PC-3 (cell line): ENCODE results near the gene SFT2D2. TPM values are rescaled to one million over a fixed set of nuclear protein-coding genes. Genes with fewer than 3 reads are reported as not detected.
"Not testable (repeated sequence)": the region's sequence is repeated elsewhere in the genome, so short reads cannot be mapped to it uniquely, and the experiment has no call there.

ENCODE experiments used
- ATAC-seq: fragments of 200-7000 bp; cut with Tn5 transposase; 2 replicates; pipeline ENCODE4 v1.9.1; 2020; ENCODE audit warnings: mild to moderate bottlenecking, moderate library complexity
- BruUV-seq: library from RNA; stranded (reverse); fragments of 400-500 nt; replicated peaks from 2 replicates; lab custom pipeline; 2021; lab: Mats Ljungman, UMichigan
- CTCF ChIA-PET: fragments of 300-600 bp; sonication (Branson Sonifier 250); formaldehyde crosslinking; loops from one replicate; lab custom pipeline; 2022; ENCODE audit warnings: antibody characterized with exemption; lab: Charles Lee
- POLR2A ChIA-PET: fragments of 300-600 bp; sonication (Branson Sonifier 250); formaldehyde crosslinking; loops from one replicate; lab custom pipeline; 2022; ENCODE audit warnings: antibody characterized with exemption; ENCODE audit not compliant: unreplicated experiment; lab: Charles Lee
- DNase-seq: peaks from one replicate; pipeline ENCODE4 v3.0.0-alpha.2; 2015
- H2AFZ ChIP-seq: fragments of 300-600 bp; sonication (generic); 2 replicates; pipeline ENCODE4 v1.6.0; 2016; ENCODE audit warnings: antibody characterized with exemption, low read length
- H3F3A ChIP-seq: fragments of 300-600 bp; sonication (generic); one replicate; pipeline ENCODE4 v1.6.0; 2017; ENCODE audit warnings: antibody characterized with exemption, low read length, control low read depth, mild to moderate bottlenecking; ENCODE audit not compliant: unreplicated experiment
- H3K27ac ChIP-seq: fragments of 300-600 bp; sonication (generic); 2 replicates; pipeline ENCODE4 v1.5.1; 2016; ENCODE audit warnings: mild to moderate bottlenecking, low read length
- H3K27me3 ChIP-seq: fragments of 300-600 bp; sonication (generic); 2 replicates; pipeline ENCODE4 v1.6.1; 2016; ENCODE audit warnings: low read length, mixed read lengths
- H3K36me3 ChIP-seq: fragments of 300-600 bp; sonication (generic); 2 replicates; pipeline ENCODE4 v1.6.1; 2016; ENCODE audit warnings: low read depth, mixed run types, low read length, mixed read lengths
- H3K4me1 ChIP-seq: fragments of 300-600 bp; sonication (generic); 2 replicates; pipeline ENCODE4 v1.5.1; 2016; ENCODE audit warnings: low read length; ENCODE audit not compliant: insufficient read depth
- H3K4me2 ChIP-seq: fragments of 300-600 bp; sonication (generic); 2 replicates; pipeline ENCODE4 v1.6.0; 2016; ENCODE audit warnings: low read length
- H3K4me3 ChIP-seq: fragments of 300-600 bp; sonication (generic); 2 replicates; pipeline ENCODE4 v1.5.1; 2016; ENCODE audit warnings: mild to moderate bottlenecking, low read length, mixed read lengths
- H3K79me2 ChIP-seq: fragments of 300-600 bp; sonication (generic); 2 replicates; pipeline ENCODE4 v1.6.1; 2017; ENCODE audit warnings: low read length, mixed read lengths
- H3K9ac ChIP-seq: fragments of 300-600 bp; sonication (generic); 2 replicates; pipeline ENCODE4 v1.6.0; 2016; ENCODE audit warnings: mild to moderate bottlenecking, low read length
- H3K9me2 ChIP-seq: fragments of 300-600 bp; sonication (generic); replicated peaks from 2 replicates; pipeline ENCODE4 v1.6.1; 2016; ENCODE audit warnings: mixed run types, low read length, mixed read lengths
- H3K9me3 ChIP-seq: fragments of 300-600 bp; sonication (generic); 2 replicates; pipeline ENCODE4 v1.6.1; 2016; ENCODE audit warnings: low read length, mixed read lengths
- H4K20me1 ChIP-seq: fragments of 300-600 bp; sonication (generic); 2 replicates; pipeline ENCODE4 v1.6.1; 2016; ENCODE audit warnings: low read length, mixed read lengths
- CTCF ChIP-seq: fragments of 300-600 bp; sonication (generic); conservative IDR thresholded peaks from 2 replicates; pipeline ENCODE4 v1.5.1; 2017; ENCODE audit warnings: antibody characterized with exemption, low read depth, mild to moderate bottlenecking, low read length
- EZH2 ChIP-seq: fragments of 300-600 bp; sonication (generic); IDR thresholded peaks from one replicate; pipeline ENCODE4 v1.6.1; 2017; ENCODE audit warnings: antibody characterized with exemption, mild to moderate bottlenecking, low read length; ENCODE audit not compliant: unreplicated experiment
- EZH2phosphoT487 ChIP-seq: fragments of 300-600 bp; sonication (generic); IDR thresholded peaks from 2 replicates; pipeline ENCODE4 v1.6.1; 2018; ENCODE audit warnings: mild to moderate bottlenecking, antibody characterized with exemption, low read length, borderline replicate concordance
- intact Hi-C: fragments of 100-400 bp; cut with micrococcal nuclease; formaldehyde crosslinking; loops from 2 replicates; pipeline ENCODE4 v1.9.0; 2023
- total RNA-seq: library from RNA; depleted of rRNA; stranded (reverse); fragments of >200 nt; gene quantifications from 2 replicates; pipeline ENCODE4 v1.2.3, GENCODE V29; 2014

The SFT2D2 gene
- total RNA-seq, 1 experiment from 2014 or later: 38.7 TPM

GRCh38 chr1:168180148-168180524 lies 45.7 kb upstream of the SFT2D2 start:
- no peaks in the 10 kb centered on the region for H3K9me3 ChIP-seq
- H3K27ac ChIP-seq: peak overlapping the region; percentile 84; the same call in 1 of the 2 replicates
- H3K9ac ChIP-seq: peak overlapping the region; percentile 80
- H3K36me3 ChIP-seq: 0 out of 2 replicates have a peak, but pooled peaks cover 5% of the 10 kb centered on the region
- peak overlapping the region; percentile 92 for H3K4me2 ChIP-seq
- peak overlapping the region; percentile 74 for H3K4me3 ChIP-seq
- H3K27me3 ChIP-seq: no peaks in the 10 kb centered on the region
- H2AFZ ChIP-seq: peak overlapping the region; percentile 92
- ChIA-PET CTCF (no interaction called here), POLR2A (no interaction called here)
- no peak for DNase-seq
- no TSS peak for BruUV-seq
- intact Hi-C loops: no loop called here
- no peaks in the 10 kb centered on the region for H4K20me1 ChIP-seq
- peaks cover 58% of the 10 kb centered on the region for H3K79me2 ChIP-seq
- H3K9me2 ChIP-seq: no peaks in the 10 kb centered on the region
- ATAC-seq: no peak
- TF ChIP-seq CTCF (no peak), EZH2phosphoT487 (no peak), EZH2 (no peak)
- peaks cover 17% of the 10 kb centered on the region for H3K4me1 ChIP-seq
- H3F3A ChIP-seq: no peaks in the 10 kb centered on the region

GRCh38 chr1:168181063-168181720 lies 44.6 kb upstream of the SFT2D2 start:
- H3K79me2 ChIP-seq: peaks cover 60% of the 10 kb centered on the region
- H3K4me2 ChIP-seq, H3K9ac ChIP-seq, POLR2A ChIA-PET, CTCF ChIA-PET, H2AFZ ChIP-seq, H3K27me3 ChIP-seq, H3K9me2 ChIP-seq, H3K4me3 ChIP-seq, ATAC-seq, H3F3A ChIP-seq, H3K9me3 ChIP-seq, intact Hi-C loops, H4K20me1 ChIP-seq, H3K36me3 ChIP-seq, H3K27ac ChIP-seq, BruUV-seq, DNase-seq: not testable (repeated sequence)
- peaks cover 17% of the 10 kb centered on the region for H3K4me1 ChIP-seq

DNA sequence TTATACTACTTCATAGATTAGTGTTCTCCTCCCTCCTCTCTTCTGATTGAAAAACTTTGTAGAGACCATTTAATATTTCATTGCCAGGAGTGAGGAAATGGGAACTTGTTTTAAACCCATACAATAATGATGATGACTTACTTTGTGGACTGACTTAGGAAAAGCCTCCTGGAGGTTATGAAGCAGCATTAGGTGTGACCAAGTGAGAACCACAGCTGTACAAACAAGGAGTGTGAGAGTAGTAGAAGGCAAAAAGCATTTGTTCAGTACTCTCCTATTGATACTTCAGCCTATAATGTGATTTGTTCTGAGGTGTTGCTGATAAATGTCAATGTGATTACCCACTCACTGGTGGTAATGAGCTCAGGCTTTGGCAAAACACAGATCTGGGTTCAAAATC lies 38.6 kb upstream of the SFT2D2 start:
- Histone ChIP-seq H3K4me2 (no peak overlapping the region), H3K9me3 (no peaks in the 10 kb centered on the region), H4K20me1 (no peaks in the 10 kb centered on the region), H3K36me3 (peaks cover 11% of the 10 kb centered on the region; the same call in 1 of the 2 replicates), H3K79me2 (peaks cover 29% of the 10 kb centered on the region), H3K27ac (no peak overlapping the region), H3K4me3 (no peak overlapping the region), H3F3A (no peaks in the 10 kb centered on the region), H2AFZ (no peak overlapping the region), H3K9ac (no peak overlapping the region), H3K4me1 (peaks cover under 1% of the 10 kb centered on the region; the same call in 1 of the 2 replicates), H3K9me2 (no peaks in the 10 kb centered on the region), H3K27me3 (no peaks in the 10 kb centered on the region)
- intact Hi-C loops: no loop called here
- DNase-seq (no peak), ATAC-seq (no peak)
- ChIA-PET CTCF (interaction anchor here (1.3 kb wide), 1 partner anchor 155 kb away, joined by 5 read pairs; no protein-coding TSS in a partner anchor), POLR2A (interaction anchor here (0.6 kb wide), 1 partner anchor 36 kb away, joined by 3 read pairs; no protein-coding TSS in a partner anchor)
- no TSS peak for BruUV-seq
- TF ChIP-seq EZH2phosphoT487: no peak
- no peak for TF ChIP-seq CTCF
- TF ChIP-seq EZH2: no peak
